ENCODE results near the gene ARHGEF28.

Gene ARHGEF28

DNA sequence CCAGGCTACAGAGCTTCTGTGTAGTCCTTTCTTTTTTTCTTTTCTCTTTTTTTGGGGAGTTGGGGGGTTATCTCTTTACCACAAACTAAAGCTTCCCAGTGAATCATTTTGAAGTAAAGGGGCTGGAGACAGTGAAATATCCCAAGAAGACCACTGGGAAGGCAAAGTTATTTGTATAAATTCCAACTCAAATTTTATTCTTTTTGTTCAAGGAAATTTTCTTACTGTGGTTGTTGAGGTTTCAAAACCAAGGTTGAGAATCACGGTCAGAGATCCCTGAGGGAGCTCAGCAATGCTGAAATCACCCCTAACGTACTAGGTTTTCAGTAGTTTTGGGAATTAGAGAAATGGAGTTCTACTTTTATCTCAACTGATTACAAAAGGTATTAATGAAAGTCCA lies 175.7 kb downstream of the ARHGEF28 start:
- no peak for TF ChIP-seq CTCF (IDR thresholded peaks at IDR 0.05; ENCODE audit: insufficient read depth, low read length)
- no peak for TF ChIP-seq GABPA (IDR thresholded peaks at IDR 0.05; ENCODE audit: low read depth)
- no peak for TF ChIP-seq POLR2AphosphoS5 (IDR thresholded peaks at IDR 0.05; ENCODE audit: low read depth)
- TF ChIP-seq REST (IDR thresholded peaks at IDR 0.05; ENCODE audit: insufficient replicate concordance, low read depth) = no peak
- TF ChIP-seq SPI1 (IDR thresholded peaks at IDR 0.05; ENCODE audit: borderline replicate concordance, low read depth) = no peak

GRCh38 chr5:73805449-73805848 lies 179.5 kb downstream of the ARHGEF28 start:
- no peak overlapping the region for H3K27ac ChIP-seq (replicated peaks)
- DNase-seq (ENCODE audit: low read depth in 1 of 2, low spot score in 1 of 2) = no peak
- TF ChIP-seq SPI1 (IDR thresholded peaks at IDR 0.05; ENCODE audit: borderline replicate concordance, low read depth) (no peak), GABPA (IDR thresholded peaks at IDR 0.05; ENCODE audit: low read depth) (no peak), REST (IDR thresholded peaks at IDR 0.05; ENCODE audit: insufficient replicate concordance, low read depth) (no peak), CTCF (IDR thresholded peaks at IDR 0.05; ENCODE audit: insufficient read depth, low read length) (no peak), POLR2AphosphoS5 (IDR thresholded peaks at IDR 0.05; ENCODE audit: low read depth) (no peak)
- no peak overlapping the region for H3K4me3 ChIP-seq (replicated peaks; ENCODE audit: insufficient read depth, low read length)
- H3K27me3 ChIP-seq (ENCODE audit: insufficient read depth, poor library complexity, severe bottlenecking) = no peaks in the 10 kb centered on the region

More for the DNA sequence above, 175.7 kb downstream of the ARHGEF28 start:
- no peak overlapping the region for H3K4me3 ChIP-seq (replicated peaks; ENCODE audit: insufficient read depth, low read length)
- no peaks in the 10 kb centered on the region for H3K27me3 ChIP-seq (ENCODE audit: insufficient read depth, poor library complexity, severe bottlenecking)
- no peak overlapping the region for H3K27ac ChIP-seq (replicated peaks)
- no peak for DNase-seq (ENCODE audit: low read depth in 1 of 2, low spot score in 1 of 2)

DNA sequence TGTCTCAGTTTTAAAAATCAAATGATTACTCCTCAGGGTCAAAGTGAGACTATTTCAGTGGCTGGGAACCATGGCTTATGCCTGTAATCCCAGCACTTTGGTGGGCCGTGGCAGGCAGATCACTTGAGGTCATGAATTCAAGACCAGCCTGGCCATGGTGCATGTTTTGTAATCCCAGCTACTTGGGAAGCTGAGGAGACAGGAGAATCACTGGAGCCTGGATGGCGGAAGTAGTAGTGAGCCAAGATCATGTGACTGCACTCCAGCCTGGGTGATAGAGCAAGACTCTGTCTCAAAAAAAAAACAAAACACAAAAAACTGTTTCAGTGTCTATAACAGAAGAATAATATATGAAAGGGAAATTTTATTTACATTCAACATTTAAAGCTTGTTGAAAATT lies 182.9 kb downstream of the ARHGEF28 start:
- Histone ChIP-seq H3K27ac (replicated peaks) (no peak overlapping the region), H3K4me3 (replicated peaks; ENCODE audit: insufficient read depth, low read length) (no peak overlapping the region), H3K27me3 (ENCODE audit: insufficient read depth, poor library complexity, severe bottlenecking) (no peaks in the 10 kb centered on the region)
- TF ChIP-seq REST (IDR thresholded peaks at IDR 0.05; ENCODE audit: insufficient replicate concordance, low read depth) (no peak), GABPA (IDR thresholded peaks at IDR 0.05; ENCODE audit: low read depth) (no peak), CTCF (IDR thresholded peaks at IDR 0.05; ENCODE audit: insufficient read depth, low read length) (no peak), SPI1 (IDR thresholded peaks at IDR 0.05; ENCODE audit: borderline replicate concordance, low read depth) (no peak), POLR2AphosphoS5 (IDR thresholded peaks at IDR 0.05; ENCODE audit: low read depth) (no peak)
- DNase-seq (ENCODE audit: low read depth in 1 of 2, low spot score in 1 of 2) = no peak

All from HL-60 (cell line).